ENCODE measurements around the gene CTU2.

GRCh38 chr16:88746506-88746905, 40.2 kb downstream of the CTU2 start:
- TF ChIP-seq POLR2AphosphoS5 (IDR thresholded peaks at IDR 0.05; ENCODE audit: low read depth, low read length) (no peak), CTCF (IDR thresholded peaks at IDR 0.05) (no peak), YY1 (IDR thresholded peaks at IDR 0.05; ENCODE audit: low read depth) (no peak), FOXM1 (IDR thresholded peaks at IDR 0.05; ENCODE audit: low read depth) (no peak), EP300 (IDR thresholded peaks at IDR 0.05; ENCODE audit: borderline replicate concordance in 1 of 2, low read depth in 1 of 2, low read length in 1 of 2) (no peak), GABPA (IDR thresholded peaks at IDR 0.05; ENCODE audit: low read depth) (no peak), EZH2phosphoT487 (IDR thresholded peaks at IDR 0.05; ENCODE audit: borderline replicate concordance, low read depth) (no peak), TAF1 (IDR thresholded peaks at IDR 0.05; ENCODE audit: borderline replicate concordance, low read depth, low read length) (no peak), MAX (IDR thresholded peaks at IDR 0.05; ENCODE audit: low read depth) (no peak)
- TF ChIP-seq, protein P1, sequence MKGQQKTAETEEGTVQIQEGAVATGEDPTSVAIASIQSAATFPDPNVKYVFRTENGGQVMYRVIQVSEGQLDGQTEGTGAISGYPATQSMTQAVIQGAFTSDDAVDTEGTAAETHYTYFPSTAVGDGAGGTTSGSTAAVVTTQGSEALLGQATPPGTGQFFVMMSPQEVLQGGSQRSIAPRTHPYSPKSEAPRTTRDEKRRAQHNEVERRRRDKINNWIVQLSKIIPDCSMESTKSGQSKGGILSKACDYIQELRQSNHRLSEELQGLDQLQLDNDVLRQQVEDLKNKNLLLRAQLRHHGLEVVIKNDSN (IDR thresholded peaks at IDR 0.05; ENCODE audit: borderline replicate concordance, low read depth), result no peak
